Inflammatory macrophage treated with lipopolysaccharide for 1 hour (primary cell): ENCODE data around the gene ARPP21.

ENCODE experiments used
- DNase-seq, 2 donors: peaks; one replicate each; pipeline ENCODE4 v3.0.0-alpha.2; 2020 to 2022

Gene ARPP21

DNA sequence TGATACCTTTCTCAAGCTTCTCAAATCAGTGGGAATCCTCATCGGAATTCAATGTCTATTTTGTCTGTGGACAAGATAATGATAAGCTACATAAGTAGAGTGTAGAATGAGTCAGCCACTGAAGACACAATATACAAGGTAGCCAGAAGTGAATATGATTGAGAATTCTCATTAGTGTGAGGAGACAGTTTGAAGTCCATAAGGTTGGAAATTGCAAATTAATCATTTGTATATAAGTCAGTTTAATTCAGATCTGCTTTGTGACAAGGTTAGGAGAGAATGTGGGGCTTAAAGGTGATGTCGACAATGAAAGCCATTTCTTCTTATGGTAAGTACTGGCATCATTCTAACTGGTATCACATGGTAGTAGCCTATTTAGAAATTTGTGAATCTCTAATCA is 4.2 kb downstream of the ARPP21 start:
- DNase-seq: no peak

DNA sequence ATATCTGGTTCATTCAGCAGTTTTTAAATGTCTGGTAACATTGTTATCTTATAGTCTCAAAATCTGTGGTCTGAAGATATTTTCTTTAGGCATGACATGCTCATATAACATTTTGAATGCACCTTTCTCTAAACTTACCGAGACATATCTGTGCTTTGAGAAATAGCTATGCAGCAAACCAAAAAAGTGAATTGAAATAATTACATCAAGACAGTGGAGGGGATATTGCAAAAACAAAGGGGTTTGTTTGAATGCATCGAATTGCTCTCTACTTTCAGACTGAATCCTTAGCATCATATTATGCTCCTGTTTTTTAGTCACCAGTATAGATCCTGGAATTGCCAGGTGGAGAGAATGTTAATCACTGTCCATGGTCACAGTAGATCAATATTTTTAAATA is 5.1 kb downstream of the ARPP21 start:
- no peak for DNase-seq

DNA sequence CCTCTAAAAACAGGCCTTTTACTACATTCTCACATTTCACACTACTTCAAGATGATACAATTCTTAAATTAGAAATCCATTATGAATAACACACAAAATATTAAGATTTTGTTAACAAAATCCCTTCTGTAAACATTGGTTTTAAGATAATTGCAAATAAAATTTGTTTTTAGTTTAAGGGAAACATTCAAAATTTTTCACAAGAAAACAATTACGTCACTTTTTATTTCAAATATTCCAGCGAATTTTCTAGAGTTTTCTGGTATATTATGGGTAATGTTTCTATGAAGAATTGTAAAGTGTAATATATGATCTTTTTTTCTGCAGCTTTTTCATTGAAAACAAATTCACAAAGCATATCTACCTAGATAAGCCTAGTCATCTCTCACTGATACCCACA is 5.9 kb downstream of the ARPP21 start:
- no peak for DNase-seq

DNA sequence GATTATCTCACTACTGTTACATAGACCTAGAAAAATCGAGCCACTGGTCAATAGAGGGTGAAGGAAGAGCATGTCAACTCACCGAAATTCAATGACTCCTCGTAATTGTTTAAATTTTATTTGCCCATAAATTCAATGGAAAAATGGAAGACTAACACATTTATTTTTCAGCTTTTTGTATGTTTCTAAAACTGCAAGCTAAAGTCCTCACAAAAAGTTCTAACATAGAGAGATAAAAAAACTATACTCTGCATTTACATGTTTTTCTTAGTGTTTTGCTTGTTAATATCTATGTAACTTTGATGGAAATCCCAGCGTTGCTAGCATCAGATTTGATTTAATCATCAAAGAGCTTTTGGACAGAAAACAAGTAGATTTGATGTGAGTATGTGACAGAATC is 6.8 kb downstream of the ARPP21 start:
- DNase-seq: no peak

DNA sequence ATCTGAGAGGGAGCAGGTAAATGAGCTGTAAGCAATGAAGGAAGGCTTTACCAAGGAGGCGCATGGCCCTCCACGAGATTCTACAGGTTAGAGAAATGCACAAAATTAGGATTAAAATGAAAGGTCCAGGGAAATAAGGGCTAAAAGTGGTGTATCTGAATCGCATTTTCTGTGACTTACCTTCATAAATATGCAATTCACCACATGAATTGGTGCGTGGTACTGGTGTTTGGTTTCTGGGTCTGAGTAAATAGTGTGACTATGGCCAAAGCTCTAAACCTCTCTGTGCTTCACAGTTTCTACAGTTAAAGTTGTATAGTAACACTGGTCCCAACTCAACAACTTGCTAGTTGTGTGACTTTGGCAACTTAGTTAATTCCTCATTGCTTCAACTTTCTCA is 8.1 kb downstream of the ARPP21 start:
- DNase-seq: no peak

DNA sequence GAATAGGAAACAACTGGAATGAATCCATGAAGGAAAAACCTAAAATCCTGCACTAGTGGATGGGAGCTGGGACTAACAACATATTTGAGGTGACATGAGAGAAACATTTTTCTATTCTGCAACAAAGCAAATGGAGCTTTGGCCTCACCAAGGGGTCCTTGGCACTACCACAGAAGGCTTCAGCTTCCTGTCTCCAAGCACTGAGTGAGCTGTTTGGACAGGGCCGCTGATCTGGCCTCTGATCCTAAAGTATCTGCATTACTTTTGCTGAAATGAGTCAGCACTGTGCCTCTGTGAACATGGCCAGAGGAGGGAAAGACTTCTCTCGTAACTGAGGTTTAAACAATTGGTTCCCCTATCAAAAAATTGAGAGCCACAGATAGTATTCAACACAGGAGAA is 9.0 kb downstream of the ARPP21 start:
- DNase-seq: no peak

DNA sequence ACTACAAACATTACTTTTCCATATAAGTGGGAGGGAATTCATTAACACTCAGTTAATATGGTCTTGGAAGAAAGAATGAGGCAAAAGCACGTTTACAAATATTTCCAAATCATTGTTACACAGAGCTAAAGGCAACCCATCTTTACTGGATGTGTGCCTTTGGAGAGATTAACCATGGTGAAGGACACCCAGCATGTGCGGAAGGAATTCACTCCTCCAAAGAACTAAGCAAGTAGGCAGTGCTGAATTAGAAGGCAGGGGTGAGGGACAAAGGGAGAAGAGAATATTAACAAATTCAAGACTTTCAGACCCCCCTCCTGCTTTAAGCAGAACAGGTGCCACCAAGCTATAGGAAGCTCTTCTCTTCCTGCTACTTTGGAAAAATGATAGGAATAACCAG is 10.1 kb downstream of the ARPP21 start:
- DNase-seq: no peak

DNA sequence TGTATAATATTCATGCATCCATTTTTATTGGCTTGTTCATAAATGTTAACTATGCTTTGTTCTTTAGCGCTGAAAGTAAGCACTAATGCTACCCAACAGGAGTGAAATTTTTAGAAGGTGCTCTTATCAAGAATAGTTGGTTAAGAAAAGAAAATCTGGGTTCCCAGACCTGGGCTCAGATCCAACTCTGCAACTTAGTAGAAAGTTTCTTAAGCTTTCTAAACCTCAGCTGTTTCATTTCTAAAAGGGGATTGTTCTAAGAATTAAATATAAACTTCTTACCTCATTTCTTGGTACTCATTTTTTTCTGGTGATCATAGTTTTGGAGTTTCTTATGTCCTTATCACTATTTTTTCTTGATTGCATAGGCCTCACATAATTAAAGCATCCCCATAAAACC is 12.1 kb downstream of the ARPP21 start:
- no peak for DNase-seq

DNA sequence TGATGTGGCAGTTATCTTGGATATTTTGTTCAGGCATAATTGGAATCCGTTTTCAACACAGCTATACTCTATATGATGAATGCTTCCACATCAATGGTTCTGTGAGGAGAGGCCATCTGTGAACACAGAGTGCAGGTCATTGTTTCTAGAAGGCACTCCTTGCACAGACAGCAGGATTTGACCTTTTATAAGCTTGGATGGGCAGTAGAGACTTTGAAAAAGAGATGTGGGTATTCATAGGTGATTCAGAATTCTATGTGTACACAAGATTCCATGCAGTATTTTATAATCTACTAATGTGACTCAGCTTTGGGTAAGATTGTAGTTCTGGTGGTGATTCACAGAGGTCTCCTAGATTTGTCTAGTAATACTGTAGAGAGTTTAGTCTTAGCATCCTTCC is 12.5 kb downstream of the ARPP21 start:
- DNase-seq: no peak

DNA sequence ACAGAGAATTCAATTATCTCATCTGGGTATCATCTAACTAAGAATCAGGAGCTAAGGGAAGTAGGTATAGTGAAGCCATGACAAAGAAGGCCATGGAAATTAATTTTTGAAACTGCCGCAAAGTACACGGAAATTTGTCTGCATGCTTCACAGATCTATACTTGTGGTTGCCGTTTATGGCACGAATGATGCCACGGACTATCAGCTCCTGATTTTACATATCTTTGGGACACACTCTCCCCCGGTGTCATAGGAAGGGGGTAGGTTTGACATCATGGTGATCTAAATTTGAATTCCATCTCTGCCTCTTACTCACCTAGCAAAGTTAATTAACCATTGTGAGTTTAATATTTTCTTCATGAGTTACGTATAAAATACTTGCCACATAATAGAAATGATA is 14.0 kb downstream of the ARPP21 start:
- DNase-seq: no peak

DNA sequence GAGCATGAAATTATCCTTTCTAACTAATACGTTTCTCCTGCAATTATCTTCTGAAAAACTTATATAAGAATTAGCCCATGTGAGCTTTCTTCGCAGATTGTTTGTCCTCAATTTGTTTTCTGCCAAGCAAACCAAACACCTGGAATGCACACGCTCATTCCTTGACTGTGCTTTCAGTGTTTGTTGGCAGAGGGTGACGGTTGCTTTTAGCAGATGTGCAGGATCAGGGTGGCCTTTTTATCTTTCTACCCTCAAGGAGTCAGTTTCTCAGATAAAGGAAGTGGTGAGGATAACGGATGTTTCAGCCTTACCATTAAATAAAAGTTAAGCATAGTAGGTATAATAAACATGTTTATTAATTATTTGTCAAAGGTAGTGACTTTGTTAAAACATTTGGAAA is 15.2 kb downstream of the ARPP21 start:
- no peak for DNase-seq

DNA sequence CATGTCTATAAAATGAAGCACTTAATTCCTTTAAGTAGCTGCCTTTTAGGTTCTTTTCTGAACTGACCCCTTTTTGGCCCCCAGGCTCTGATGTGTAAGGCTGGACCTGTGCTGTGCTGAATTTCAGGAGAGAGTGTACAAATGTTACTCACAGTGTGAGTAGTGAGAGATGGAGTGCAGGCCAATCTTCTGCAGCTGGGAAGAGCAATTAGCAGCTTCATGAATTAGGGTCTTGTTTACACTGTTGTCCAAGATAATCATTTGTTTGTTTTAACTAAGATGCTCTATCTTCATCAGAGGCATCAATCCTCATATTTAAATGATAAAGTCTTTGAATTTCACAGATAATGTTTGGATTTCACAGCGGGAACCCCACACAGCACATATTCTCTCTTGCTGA is 19.4 kb downstream of the ARPP21 start:
- no peak for DNase-seq

DNA sequence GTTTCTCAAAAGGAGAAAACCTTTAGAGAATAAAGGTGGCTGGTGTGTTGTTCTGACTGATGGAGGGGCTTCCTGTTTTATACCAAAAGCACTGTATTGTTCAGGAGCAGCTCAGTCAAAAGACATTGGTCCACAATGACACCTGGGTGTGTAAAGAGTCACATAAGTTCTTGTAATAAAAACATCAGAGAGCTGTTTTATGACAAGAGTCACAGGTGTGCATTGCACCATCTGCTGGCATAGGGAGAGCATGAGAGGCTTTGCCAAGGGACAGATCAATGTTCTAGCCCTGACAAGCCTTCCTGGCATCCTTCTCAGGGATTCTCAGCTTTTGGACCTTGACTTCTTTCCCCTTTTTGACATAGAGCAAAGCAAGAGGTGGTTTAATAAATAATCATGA is 20.4 kb downstream of the ARPP21 start:
- no peak for DNase-seq

DNA sequence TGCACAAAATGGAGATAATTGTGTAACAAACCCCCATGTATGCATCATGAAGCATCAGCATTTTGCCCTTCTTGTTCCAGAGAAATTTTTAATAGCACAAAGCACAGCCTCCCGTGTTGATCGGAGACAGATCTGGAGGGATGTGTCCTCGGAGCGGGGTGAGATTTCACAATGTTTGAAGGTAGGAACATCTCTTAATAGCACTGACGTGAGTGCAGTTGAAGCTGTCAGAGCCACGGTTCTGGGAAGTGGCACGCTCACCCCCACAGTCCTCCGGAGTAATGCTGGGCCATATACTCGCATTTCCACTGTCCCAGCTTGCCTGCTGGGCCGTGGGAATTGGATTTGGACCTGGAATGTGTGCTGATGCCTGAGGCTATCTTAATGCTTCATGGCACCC is 24.1 kb downstream of the ARPP21 start:
- DNase-seq: no peak

DNA sequence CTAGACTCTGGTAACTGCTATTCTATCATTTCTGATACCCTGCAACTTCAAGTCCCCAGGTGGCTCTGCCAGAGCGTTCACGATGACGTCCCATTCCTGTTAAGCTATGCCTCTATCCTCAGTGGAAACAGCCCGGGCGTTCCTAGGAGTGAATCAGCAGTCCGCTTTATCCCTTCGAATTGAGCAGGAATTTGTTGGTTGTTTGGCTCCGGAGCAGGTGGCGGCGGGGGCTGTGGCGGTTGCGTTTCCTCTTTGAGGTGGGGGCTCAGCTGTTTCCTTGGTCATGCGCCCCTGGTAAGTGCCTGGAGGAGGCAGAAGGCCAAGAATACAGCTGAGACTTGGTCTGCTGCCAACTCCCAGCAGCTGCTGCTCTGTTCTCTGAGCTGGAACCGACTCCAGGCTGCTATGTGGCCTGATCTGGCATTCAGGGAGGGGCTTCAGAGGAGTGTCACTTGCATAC is 25.2 kb downstream of the ARPP21 start:
- no peak for DNase-seq

DNA sequence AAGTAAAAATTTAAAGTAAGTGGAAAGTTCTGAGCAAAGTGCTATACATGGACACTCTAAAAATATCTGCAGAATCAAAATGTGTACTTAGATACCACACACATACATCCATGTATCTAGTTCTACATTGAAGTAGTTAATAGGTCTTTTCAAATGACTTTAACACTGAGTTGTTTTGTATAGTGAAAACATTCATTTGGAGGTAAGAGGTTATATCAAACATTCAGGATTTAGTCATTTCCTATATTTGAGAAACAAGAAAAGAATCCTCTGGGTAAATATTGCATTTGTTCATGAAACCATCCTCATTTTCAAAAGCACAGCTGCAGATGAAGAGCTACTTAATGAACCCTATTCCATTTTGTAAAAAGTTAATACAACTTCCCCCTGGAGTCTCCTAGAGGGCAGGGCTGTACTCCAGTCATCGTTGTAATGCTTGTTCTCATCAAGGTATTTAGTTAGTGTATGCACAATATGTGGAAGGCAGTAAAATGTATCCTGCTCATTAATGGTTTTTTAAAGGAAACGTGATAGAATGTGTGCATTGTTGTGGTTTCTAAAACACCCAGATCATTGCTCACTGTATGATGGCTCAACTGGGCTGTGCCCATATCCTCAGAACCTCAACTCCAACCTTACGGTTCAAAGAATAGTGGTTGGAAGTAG is 26.2 kb downstream of the ARPP21 start:
- no peak for DNase-seq

DNA sequence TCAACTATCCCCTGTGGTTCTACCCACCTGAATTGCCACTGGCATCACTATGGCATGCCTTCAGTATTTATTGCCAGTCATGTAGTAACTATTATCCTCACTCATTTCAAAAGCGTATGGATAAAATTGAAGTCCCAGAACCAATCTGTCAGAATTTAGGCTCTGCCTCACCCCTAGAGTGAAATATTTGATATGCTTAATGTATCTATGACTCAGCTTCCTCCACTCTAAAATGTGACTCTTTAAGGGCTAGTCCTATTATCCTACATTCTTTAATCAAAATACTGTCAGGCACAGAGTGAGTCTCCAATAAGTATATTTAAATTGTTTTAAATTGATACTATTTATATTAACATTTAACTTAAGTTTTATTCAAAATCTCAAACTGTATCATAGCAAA is 27.6 kb downstream of the ARPP21 start:
- DNase-seq: no peak

DNA sequence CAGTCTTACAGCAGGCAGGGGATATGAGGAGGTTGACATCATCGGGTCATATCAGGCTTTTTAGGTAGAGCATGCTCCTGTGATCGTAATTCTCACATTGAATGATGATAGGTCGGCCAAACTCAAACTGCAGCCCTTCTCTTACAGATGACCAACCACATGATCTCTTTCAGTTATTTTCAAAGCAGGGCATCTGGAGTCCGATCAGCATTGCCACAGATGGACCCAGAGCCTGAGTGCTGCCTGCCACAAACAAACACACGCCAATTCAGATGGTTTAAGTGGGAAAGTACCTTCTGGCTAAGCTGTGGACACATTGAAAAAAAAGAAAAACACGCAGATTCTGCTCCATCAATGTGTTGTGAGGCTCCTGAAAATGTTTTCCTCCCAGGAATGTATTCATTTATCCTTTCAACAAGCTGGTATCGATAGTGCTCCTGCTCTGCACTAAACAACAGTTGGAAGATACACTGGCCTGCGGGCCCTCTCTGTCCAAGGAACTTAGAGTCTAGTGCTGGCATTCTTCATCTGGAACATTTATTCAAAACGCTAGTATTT is 31.2 kb downstream of the ARPP21 start:
- DNase-seq: no peak

DNA sequence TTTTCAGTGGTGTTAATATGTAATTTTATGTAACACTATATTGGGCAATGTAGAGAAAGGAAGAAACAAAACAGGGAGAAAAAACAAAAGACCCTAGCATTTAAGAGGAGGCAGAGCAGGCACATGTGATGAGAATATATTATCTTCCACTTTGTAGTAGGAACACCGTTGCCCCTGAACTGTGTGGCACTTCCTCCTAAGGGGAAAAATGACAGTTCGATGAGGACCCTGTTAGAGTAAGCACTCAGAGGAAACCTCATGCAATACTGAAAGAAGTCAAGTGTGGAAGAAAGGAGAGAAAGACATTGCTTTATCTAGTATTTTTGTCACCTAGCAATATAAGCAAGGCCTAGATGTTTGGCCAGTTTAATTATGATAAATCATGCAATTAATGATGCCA is 32.2 kb downstream of the ARPP21 start:
- DNase-seq: no peak

DNA sequence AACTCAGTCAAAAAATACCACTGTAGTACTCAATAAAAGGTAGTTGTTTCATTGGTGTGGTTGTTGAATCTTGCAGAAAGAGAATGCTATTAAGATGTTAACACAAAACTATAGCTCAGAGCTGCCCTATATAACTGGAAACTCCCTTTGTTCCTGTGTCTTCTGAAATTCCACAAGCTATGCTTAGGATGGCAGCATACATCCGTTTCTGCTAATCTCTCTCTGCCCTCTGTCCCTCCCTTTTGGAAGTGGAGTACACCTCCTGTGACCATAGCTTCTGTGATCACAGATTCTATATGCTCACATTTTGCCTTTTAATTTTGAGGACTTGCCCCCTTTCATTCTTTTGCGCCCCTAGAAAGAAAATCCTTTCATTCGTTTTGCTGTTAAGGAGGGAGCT is 33.7 kb downstream of the ARPP21 start:
- no peak for DNase-seq

DNA sequence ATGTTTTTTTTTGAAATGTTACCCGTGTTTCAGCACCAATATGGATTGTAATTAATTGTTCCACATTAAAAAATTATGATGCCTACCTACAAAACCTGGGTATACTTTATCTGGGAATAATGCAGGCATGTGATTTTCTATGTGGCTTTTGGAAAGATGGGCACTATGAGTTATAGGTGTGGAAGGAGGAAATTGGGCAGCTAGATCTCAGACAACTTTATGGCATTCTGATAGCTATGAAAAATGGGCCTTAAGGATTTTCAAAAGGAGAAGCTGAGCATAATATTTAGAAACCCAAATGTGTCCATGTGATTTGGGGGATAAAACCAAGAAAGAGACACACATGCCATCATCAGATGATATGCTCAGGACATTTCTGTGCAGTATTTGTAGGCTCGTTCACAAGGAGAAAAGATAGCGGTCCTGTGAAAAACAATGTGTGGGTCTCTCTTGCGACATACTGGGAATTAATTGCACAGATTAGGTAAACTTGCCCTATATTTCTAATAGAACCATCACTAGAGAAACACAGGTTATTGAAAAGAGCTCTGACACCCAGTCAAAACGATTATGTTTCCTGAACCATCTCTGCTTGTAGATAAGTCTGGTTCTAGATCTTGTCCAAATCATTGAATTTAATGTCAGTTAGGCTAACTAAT is 35.3 kb downstream of the ARPP21 start:
- no peak for DNase-seq

DNA sequence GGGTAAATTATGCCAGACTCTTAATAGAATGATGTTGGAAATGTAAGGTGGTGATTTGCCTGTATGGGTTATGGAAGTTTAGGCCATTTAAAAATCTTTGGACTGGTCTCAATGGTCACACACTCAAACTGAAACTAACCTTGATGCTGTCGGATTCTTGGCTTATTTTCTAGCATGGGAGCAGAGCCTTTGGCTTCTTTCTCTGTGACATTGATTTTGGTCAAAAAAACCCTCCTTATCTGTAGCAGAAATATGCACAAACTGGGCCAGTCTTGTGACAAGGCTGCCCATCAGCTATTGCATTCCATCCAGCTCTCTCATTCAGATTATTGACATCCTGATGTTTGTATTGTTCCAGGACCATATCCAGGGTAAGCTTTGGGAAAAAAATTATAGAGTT is 35.9 kb downstream of the ARPP21 start:
- no peak for DNase-seq

DNA sequence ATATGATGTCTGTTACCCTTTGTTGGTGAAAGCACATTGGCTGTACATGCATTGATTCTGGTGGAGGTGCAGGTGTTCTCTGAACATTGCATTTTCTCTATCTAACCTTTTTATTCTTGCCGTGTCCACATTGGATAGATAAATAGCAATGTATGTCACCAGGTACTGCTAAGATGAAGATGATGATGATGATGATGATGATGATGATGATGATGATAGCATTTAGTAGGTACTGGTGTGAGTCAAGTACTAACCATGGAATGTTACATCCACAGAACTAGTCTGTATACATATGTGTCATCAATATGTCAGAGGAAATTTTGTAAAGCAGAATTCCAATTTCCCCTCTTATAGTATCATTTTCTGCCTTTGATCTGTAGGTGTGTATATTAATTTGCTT is 36.3 kb downstream of the ARPP21 start:
- no peak for DNase-seq

DNA sequence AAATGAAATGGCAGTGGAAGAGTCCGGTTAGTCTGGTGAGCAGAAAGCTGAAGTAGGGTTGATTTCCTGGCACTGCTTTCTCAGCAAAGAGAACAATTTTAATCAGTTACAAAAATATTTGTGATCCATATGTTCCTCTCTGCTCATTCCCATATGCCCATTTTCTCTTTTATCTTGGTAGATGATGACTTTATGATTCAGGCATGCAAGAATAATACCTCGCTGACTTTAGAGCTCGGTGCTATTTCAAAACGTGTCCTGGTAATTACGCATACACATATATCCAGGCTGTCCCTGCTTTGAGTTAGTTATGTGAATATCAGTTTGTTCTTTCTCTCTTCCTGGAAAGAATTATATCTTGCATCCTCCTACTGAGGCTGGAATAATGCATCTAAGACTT is 38.5 kb downstream of the ARPP21 start:
- DNase-seq: no peak

DNA sequence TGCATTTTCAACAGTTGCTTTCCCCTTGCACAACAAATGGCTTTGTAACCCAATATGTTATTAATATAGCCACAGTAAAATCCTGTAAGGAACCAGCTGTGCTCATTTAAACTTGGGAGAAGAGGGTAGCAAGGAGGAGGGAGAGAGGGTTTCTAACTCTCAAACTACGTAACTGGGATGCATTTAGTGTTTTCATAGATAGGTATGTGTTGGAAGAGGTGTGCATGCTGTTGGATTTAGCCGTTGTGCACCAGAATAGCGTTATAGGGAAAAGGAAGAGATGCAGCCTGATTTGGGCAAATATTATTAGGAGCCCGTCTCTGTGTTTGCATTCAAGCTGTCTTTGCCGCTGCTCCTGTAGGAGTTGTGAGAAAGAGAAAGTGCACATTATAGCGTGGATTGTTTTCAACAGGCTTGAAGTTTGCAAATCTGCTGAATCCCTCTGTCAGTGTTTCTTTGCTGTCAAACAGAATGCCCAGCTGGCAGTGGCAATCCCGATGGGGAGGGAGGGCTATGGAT is 39.4 kb downstream of the ARPP21 start:
- no peak for DNase-seq
